Measurements from ENCODE around the gene SPATA2L.
"Not testable (repeated sequence)": the region's sequence is repeated elsewhere in the genome, so short reads cannot be mapped to it uniquely, and the experiment has no call there.

- TF ChIP-seq POLR2A (IDR thresholded peaks at IDR 0.05; ENCODE audit: low read length); GATA1 (IDR thresholded peaks at IDR 0.05; ENCODE audit: low read depth, low read length): not testable (repeated sequence)
These were observed 11.9 kb downstream of the SPATA2L start for GRCh38 chr16:89689621-89690020.

Measured in erythroblast (primary cell).